Activated B cell treated with CpG ODN at 0.5 μM for 24 hours (primary cell): Measurements from ENCODE around the gene FLYWCH1. TPM values are rescaled to one million over a fixed set of nuclear protein-coding genes. Genes with fewer than 3 reads are reported as not detected.

Experiments
- ATAC-seq: fragments of 200-7000 bp; cut with Tn5 transposase; one replicate; pipeline ENCODE4 v1.10.0; 2021; ENCODE audit warnings: low read depth, mild to moderate bottlenecking, moderate library complexity
- CTCF ChIA-PET: fragments of 350-600 bp; sonication (Branson Sonifier 250); formaldehyde crosslinking; loops from one replicate; lab custom pipeline; 2021; ENCODE audit warnings: antibody characterized with exemption; lab: Charles Lee
- POLR2A ChIA-PET: fragments of 350-600 bp; sonication (Branson Sonifier 250); formaldehyde crosslinking; loops from one replicate; lab custom pipeline; 2021; ENCODE audit warnings: antibody characterized with exemption; lab: Charles Lee
- DNase-seq: peaks from one replicate; pipeline ENCODE4 v3.0.0; 2022
- H3K27ac Mint-ChIP-seq: one replicate; pipeline ENCODE4 v1.8.0; 2020; ENCODE audit warnings: mixed read lengths
- H3K27me3 Mint-ChIP-seq: one replicate; pipeline ENCODE4 v1.8.0; 2021; ENCODE audit warnings: mixed read lengths
- H3K36me3 Mint-ChIP-seq: one replicate; pipeline ENCODE4 v1.8.0; 2021; ENCODE audit warnings: low read depth, mixed read lengths
- H3K4me1 Mint-ChIP-seq: one replicate; pipeline ENCODE4 v1.8.0; 2021; ENCODE audit warnings: mixed read lengths
- H3K4me3 Mint-ChIP-seq: one replicate; pipeline ENCODE4 v1.8.0; 2020; ENCODE audit warnings: mild to moderate bottlenecking, mixed read lengths
- H3K9me3 Mint-ChIP-seq: one replicate; pipeline ENCODE4 v1.8.0; 2020; ENCODE audit warnings: mixed read lengths
- CTCF ChIP-seq: fragments of 200-600 bp; IDR thresholded peaks from one replicate; pipeline ENCODE4 v1.8.0; 2022; ENCODE audit warnings: antibody characterized with exemption, mild to moderate bottlenecking
- intact Hi-C: fragments of 100-400 bp; cut with micrococcal nuclease; formaldehyde crosslinking; loops from one replicate; pipeline ENCODE4 v1.15.1; 2024
- total RNA-seq: library from RNA; stranded (reverse); gene quantifications from 2 replicates; pipeline ENCODE4 v1.2.3, GENCODE V29; 2022

FLYWCH1 gene
- total RNA-seq, 1 donor from 2014 or later = 59.9 TPM

- ChIA-PET POLR2A (no interaction called here), CTCF (no interaction called here)
Measured at GRCh38 chr16:2946649-2947048, 34.9 kb downstream of the FLYWCH1 start.

GRCh38 chr16:2948807-2949704 lies 37.3 kb downstream of the FLYWCH1 start:
- H3K4me1 Mint-ChIP-seq = no peaks in the 10 kb centered on the region
- no peak for DNase-seq
- POLR2A ChIA-PET = no interaction called here
- no peak overlapping the region for H3K4me3 Mint-ChIP-seq
- H3K9me3 Mint-ChIP-seq = no peaks in the 10 kb centered on the region
- CTCF ChIA-PET = no interaction called here
- H3K27ac Mint-ChIP-seq = no peak overlapping the region
- H3K27me3 Mint-ChIP-seq = peaks cover 4% of the 10 kb centered on the region
- TF ChIP-seq CTCF = no peak
- intact Hi-C loops = no loop called here
- no peak for ATAC-seq
- peaks cover 12% of the 10 kb centered on the region for H3K36me3 Mint-ChIP-seq

More at GRCh38 chr16:2946649-2947048, 34.9 kb downstream of the FLYWCH1 start:
- Mint-ChIP-seq H3K36me3 (peaks cover 24% of the 10 kb centered on the region), H3K9me3 (no peaks in the 10 kb centered on the region), H3K27me3 (no peaks in the 10 kb centered on the region), H3K27ac (no peak overlapping the region), H3K4me1 (peaks cover 4% of the 10 kb centered on the region), H3K4me3 (no peak overlapping the region)
- TF ChIP-seq CTCF = no peak
- DNase-seq (no peak), ATAC-seq (no peak)
- intact Hi-C loops = no loop called here

- H3K27me3 Mint-ChIP-seq = peaks cover 4% of the 10 kb centered on the region
- intact Hi-C loops = no loop called here
- no peaks in the 10 kb centered on the region for H3K9me3 Mint-ChIP-seq
- ChIA-PET POLR2A (no interaction called here), CTCF (no interaction called here)
- no peak overlapping the region for H3K27ac Mint-ChIP-seq
- DNase-seq (no peak), ATAC-seq (no peak)
- H3K4me3 Mint-ChIP-seq = no peak overlapping the region
- H3K4me1 Mint-ChIP-seq = no peaks in the 10 kb centered on the region
- no peak for TF ChIP-seq CTCF
- peaks cover 12% of the 10 kb centered on the region for H3K36me3 Mint-ChIP-seq
Measured at GRCh38 chr16:2949705-2950352, 38.1 kb downstream of the FLYWCH1 start.

- no peak for ATAC-seq
- Mint-ChIP-seq H3K4me3 (no peak overlapping the region), H3K27me3 (peaks cover 4% of the 10 kb centered on the region), H3K27ac (no peak overlapping the region), H3K9me3 (no peaks in the 10 kb centered on the region), H3K4me1 (no peaks in the 10 kb centered on the region), H3K36me3 (peaks cover 12% of the 10 kb centered on the region)
- DNase-seq = no peak
- ChIA-PET CTCF (no interaction called here), POLR2A (no interaction called here)
- intact Hi-C loops = no loop called here
- TF ChIP-seq CTCF = no peak
Measured at GRCh38 chr16:2950353-2950724, 38.6 kb downstream of the FLYWCH1 start.

- intact Hi-C loops = no loop called here
- CTCF ChIA-PET = no interaction called here
- Mint-ChIP-seq H3K27me3 (peaks cover 4% of the 10 kb centered on the region), H3K4me1 (no peaks in the 10 kb centered on the region), H3K36me3 (peaks cover 12% of the 10 kb centered on the region), H3K4me3 (no peak overlapping the region), H3K27ac (no peak overlapping the region), H3K9me3 (no peaks in the 10 kb centered on the region)
- no peak for DNase-seq
- no peak for TF ChIP-seq CTCF
- ATAC-seq = no peak
- POLR2A ChIA-PET = no interaction called here
Measured at GRCh38 chr16:2950773-2951172, 39.0 kb downstream of the FLYWCH1 start.
